ENCODE data around the gene FEZF2.

FEZF2 gene

GRCh38 chr3:62372621-62373041, 719 bp downstream of the FEZF2 start:
- DNase-seq: no peak

DNA sequence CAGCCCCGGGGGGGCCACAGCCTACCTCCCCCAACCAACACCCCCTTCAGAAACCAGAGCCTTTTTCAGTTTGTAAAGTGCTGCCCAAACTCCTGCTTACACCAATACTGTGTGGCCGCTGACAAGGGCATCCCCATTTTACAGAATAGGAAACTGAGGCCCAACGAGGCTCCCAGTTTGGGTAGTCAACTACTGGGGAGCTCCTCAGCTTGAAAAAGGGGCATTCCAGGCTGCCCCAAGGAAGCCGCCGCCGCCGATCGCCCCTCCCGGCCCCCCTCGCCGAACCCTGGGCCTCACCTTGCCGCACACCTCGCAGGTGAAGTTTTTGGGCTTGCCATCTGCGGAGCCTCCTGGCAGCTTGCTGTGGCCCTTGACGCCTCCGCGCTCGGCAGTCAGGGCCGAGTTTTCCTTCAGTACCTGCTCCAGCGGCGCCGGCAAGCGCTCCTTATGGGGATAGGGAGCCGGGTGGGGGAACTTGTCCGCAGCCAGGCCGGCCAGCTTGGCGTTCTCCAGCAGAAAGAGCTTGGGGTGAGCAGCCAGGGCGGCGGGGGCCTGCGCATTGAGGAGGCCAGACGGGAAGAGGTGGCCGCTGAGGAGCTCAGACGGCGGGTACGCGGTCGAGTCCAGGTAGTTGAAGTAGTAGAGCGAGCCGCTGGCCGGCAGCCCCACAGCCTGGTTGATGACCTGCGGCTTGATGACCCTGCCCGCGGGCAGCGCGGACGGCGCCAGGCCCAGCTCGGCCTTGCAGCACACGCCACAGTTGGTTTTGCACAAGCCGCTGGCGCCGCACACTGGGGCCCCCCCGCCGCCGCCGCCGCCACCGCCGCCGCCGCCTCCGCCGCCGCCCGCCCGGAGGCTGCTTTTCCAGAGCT, 1.4 kb downstream of the FEZF2 start:
- no peak for DNase-seq

- DNase-seq: no peak
Measured at GRCh38 chr3:62370858-62371719, 2.3 kb downstream of the FEZF2 start.

DNA sequence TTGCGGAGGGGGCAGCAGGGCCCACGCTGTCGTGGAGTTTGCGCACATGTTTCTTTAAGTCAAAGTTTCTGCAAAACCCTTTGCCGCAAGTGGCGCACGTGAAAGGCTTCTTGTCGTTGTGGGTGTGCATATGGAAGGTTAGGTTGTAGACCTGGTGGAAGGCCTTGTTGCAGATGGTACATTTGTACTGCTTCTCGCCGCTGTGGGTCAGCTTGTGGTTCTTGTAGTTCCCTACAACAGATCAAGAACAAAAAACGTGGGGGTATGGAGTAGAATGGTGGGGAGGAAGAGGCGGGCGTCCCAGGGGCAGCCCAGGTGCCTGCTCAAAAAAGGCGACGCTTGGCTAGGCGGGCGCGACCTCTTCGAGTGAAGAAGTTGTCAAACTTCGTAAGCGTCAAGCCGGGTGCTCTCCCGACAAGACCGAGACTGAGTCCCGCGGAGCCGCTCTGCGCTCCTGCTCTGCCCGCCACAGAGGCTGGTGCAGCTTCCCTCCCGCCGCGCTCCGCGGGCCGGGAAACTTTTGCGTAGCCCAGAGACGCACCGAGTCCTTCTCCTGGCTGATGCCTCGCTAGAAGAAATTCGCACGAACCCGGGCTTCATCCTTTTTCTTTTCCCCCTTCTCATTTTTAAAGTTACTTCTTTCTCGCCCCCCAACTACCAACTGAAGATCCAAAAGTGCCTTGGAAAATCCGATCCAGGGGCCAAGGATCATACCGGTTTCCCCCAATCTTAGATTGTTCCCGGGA, 3.1 kb downstream of the FEZF2 start:
- no peak for DNase-seq

- no peak for DNase-seq
Measured at GRCh38 chr3:62369476-62369743, 3.9 kb downstream of the FEZF2 start.

- DNase-seq: peak; percentile 12
Measured at GRCh38 chr3:62368705-62369475, 4.5 kb downstream of the FEZF2 start.

DNA sequence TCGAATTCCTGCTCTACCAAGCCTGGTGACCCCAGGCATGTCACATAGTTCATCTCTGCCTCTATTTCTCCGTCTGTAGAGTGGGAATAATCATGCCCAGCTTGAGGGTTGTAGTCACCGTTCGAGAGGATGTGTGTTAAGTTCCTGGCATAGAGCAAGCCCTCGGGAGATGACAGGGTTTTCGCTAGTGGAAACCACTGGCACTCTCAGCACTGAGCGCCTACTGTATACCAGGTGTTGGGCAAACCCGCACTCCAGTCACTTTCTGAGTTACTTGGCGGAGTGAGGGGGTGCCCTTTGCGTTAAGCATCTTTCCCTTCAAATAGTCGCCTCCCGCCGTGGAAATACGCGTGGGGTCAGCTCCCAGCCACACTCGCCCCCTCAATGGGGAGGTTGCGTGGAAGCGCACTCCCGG, 5.1 kb downstream of the FEZF2 start:
- DNase-seq: no peak

GRCh38 chr3:62367763-62368195, 5.6 kb downstream of the FEZF2 start:
- DNase-seq: no peak

DNA sequence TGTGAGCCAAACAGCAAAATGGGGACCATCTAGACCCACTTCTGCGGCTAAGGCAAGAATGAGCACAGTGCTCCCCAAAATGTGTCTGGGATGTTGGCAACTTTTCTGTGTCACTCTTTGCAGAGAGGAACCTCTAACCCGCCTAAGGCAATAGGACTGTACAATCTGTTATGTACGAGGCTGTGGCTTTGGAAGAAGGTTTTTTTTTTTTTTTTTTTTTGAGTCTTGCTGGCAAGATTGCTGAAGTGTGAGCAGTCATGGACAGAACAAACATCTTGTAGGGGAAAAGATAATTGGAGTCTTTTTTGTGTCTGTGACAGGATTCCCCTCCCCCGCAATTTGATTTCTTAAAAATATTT, 7.2 kb downstream of the FEZF2 start:
- no peak for DNase-seq

GRCh38 chr3:62365391-62366125, 7.8 kb downstream of the FEZF2 start:
- no peak for DNase-seq

GRCh38 chr3:62364191-62364590, 9.2 kb downstream of the FEZF2 start:
- DNase-seq: no peak

- DNase-seq: no peak
Measured at GRCh38 chr3:62363275-62363674, 10.1 kb downstream of the FEZF2 start.

GRCh38 chr3:62361824-62362223, 11.5 kb downstream of the FEZF2 start:
- no peak for DNase-seq

GRCh38 chr3:62361261-62361660, 12.1 kb downstream of the FEZF2 start:
- DNase-seq: no peak

DNA sequence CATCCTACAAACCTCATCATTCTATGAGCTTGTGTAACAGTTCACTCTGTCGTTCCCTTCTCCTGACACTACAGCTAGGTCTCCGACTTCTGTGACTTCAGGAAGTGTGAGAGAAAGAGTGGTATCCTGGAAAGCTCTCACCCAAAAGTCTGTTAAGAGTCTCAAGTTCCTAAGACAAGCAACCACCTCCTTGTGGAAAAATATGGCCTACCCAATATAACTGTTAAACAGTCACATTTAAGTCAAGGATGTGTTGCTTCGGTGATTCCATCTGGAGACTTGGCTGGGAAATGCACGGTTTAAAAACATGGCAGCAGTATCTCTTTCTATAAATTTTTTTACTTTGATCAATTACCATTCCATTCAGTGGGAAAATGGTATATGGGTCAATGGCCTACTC, 13.8 kb downstream of the FEZF2 start:
- no peak for DNase-seq

DNA sequence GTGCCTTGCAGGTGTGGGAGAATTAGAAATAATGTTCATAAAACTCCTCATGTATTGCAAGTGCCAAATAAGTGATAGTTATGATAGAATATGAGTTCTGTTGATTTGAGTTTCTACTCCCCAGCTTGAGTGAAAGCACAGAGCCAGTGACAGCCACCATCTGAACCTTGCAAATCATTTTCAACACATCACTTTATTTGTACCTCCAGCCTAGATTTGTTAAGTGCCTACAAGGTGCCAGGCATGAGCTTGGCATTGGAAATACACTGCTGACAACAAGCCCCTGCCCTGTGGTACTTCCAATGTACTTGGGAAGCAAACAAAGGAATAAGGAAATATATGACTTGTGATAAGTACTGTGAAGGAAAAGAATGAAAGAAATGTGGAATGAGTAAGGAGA, 17.0 kb downstream of the FEZF2 start:
- DNase-seq: no peak

DNA sequence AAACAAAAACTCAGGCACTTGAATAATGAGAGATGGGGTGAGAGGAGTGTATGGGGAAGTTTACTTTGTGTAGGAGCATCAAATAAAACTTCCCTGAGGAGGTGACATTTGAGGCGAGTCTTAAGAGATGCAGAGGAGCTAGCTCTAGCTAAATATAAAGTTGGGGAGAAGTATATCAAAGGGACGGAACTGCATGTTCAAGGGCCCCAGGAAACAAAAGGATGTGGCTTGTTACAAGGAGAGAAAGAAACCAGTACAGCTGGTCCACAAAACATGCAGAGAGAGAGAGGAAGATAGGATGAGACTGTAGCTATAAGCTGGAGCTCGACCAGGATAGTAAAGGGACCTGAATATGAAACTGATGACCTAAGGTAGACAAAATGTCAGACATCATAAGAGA, 17.6 kb downstream of the FEZF2 start:
- no peak for DNase-seq

DNA sequence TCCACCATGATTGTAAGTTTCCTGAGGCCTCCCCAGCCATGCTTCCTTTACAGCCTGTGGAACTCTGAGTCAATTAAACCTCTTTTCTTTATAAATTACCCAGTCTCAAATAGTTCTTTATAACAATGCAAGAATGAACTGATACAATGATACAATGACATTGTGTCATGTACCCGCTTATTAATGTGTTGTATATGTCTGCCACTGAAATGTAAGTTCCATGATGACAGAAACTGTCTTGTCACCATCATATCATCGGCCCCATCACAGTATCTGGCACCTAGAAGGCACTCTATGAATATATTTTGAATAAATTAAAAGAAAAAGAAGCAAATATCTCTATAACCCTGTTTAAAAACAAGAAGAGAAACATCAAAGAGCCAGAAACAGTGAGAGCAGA, 29.6 kb downstream of the FEZF2 start:
- no peak for DNase-seq

DNA sequence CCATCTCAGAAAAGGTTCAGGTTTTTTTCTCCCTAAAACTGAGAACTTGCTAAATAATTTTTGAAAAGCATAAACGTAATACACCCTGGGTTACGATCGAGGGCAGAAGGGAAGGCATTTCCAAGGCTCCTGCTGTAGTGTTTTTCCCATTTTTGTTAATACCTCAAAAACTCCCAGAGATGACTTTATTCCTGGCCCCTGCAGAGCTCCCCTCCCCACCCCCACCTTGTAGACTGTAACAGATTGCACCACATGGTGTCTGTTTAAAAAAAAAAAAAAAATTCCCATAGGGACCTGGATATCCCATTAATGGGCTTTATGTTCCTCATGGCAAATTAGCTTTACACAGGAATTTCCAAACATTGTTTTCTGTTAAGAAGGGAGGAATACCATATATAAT, 38.2 kb downstream of the FEZF2 start:
- DNase-seq: no peak

DNA sequence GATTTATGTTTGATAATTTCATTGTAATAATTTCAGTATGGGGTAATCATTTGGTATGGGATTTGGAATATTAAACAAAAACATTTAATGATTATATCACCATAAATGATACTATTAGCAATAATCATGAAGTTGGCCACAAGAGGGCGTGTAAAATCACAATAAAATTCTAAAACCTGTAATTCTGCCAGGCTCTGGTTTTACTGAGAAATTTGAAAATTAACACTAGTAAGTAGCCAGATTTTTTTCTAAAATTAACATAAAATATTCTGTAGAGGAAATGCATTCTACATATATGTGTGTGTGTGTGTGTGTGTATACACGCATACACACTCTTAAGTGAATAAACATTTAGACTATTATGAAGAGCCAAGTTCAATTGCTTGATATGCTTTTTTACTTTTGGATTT, 40.5 kb downstream of the FEZF2 start:
- DNase-seq: no peak

DNA sequence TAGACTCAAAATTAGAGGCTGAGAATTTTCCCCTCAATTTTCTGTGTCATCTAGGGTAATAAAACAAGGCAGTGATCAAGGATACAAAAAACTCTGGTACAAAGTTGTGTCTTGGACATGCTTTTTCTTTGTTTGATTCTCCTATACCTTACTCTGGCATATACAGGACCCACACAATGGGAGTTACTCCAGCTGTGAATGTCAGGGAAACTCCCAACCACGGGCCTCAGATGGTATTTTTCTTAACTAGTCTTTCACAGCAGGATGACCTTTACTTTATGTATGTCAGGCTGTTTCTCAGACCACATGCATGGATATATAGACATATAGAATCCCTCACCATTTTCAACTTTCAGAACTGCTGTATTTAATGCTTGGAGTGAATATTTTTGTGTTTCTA, 41.3 kb downstream of the FEZF2 start:
- no peak for DNase-seq

DNA sequence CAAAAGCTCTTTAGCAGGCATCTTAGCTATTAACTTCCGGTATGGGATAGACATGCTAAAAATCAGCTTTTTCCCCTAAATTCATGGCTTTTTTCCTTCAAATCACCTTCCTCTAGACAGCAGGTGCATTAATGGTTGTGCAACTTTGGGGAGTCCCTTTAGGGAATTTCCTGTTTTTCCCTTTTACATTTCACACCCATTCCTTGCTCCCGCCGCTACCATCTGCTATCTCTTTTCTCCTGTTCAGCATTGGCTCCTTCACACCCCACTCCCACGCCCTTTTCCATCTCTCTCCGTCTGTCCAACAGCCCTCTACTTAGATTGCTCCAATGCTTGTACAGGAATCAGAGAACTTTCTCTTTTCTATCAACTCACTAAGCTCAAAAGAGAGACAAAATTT, 43.4 kb downstream of the FEZF2 start:
- DNase-seq: no peak
